OCI-LY3 (cell line): ENCODE measurements around the gene CRELD2.

Experiments used
- CTCF ChIP-seq: fragments of 200-600, 300-600 bp; sonication (generic); IDR thresholded peaks from 2 replicates; pipeline ENCODE4 v1.5.1; 2014; ENCODE audit warnings: antibody characterized with exemption, low read length, low read depth
- EZH2phosphoT487 ChIP-seq: fragments of 200-600 bp; shearing (Covaris generic); IDR thresholded peaks from 2 replicates; pipeline ENCODE4 v1.6.1; 2018; ENCODE audit warnings: antibody characterized with exemption, mixed run types, low read depth

- no peak for TF ChIP-seq CTCF
- no peak for TF ChIP-seq EZH2phosphoT487
Observed at GRCh38 chr22:49965091-49966040, 46.9 kb downstream of the CRELD2 start.
